Measurements from ENCODE around the gene ANAPC2. TPM values are rescaled to one million over a fixed set of nuclear protein-coding genes. Genes with fewer than 3 reads are reported as not detected.

The ANAPC2 gene
- polyA plus RNA-seq, 3 donors = 29.1 to 34.5 (median 31.9) TPM

DNA sequence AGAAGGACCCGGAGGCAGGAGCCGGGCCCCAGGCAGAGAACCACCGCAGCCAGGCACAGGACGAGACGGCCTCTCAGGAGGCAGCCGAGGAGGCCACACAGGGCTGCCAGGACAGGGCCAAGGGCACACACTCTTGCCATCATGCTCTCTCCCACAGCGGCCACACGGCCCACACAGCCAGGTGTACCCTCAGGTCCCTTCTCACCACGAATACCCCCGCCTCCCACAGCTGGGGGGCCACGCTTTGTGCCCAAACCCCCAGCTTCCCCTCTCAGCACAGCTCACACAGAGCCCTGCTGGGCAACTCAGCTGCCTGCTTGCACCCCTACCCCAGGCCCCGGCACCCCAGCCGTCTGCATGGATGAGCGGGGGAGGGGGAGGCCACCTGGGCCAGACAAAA lies 5.4 kb upstream of the ANAPC2 start:
- no peak for DNase-seq (ENCODE audit: low read depth in 3 of 3, low spot score in 2 of 3)

DNA sequence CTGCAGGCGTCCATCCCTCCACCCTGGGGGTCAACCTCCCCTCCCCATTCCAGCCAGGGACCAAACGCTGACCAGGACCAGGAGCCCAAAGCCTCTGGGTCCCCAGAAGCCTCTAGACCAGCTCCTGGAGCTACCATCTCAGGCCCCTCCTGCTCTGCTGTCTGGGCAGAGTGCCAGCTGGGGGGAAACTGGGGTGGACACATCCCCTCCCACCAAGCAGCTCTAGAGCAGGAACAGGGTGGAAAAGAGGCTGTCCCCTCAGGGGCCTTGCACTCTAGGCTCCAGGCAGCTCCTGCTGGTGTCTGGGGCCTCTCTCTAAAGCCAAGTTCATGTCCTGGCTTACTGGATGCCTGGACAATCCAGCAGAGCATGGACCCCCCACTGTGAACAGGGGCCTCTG lies 4.5 kb upstream of the ANAPC2 start:
- DNase-seq (ENCODE audit: low read depth in 3 of 3, low spot score in 2 of 3) = no peak

DNA sequence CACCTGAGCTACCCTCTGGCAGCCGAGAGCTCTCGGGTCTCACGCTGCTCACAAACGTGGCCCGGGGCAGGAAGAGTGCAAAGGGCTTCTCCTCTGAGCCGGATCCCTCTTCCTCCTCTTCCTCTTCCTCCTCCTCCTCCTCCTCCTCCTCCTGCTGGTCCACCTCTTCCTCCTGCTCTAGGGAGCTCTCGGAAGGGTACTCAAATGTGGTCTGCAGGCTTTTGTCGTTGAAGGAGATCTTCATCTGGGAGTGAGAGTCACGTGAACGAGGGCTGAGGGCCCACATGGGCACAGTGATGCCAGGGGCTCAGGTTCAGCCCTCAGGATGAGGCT lies 4.1 kb upstream of the ANAPC2 start:
- DNase-seq (ENCODE audit: low read depth in 3 of 3, low spot score in 2 of 3) = no peak

DNA sequence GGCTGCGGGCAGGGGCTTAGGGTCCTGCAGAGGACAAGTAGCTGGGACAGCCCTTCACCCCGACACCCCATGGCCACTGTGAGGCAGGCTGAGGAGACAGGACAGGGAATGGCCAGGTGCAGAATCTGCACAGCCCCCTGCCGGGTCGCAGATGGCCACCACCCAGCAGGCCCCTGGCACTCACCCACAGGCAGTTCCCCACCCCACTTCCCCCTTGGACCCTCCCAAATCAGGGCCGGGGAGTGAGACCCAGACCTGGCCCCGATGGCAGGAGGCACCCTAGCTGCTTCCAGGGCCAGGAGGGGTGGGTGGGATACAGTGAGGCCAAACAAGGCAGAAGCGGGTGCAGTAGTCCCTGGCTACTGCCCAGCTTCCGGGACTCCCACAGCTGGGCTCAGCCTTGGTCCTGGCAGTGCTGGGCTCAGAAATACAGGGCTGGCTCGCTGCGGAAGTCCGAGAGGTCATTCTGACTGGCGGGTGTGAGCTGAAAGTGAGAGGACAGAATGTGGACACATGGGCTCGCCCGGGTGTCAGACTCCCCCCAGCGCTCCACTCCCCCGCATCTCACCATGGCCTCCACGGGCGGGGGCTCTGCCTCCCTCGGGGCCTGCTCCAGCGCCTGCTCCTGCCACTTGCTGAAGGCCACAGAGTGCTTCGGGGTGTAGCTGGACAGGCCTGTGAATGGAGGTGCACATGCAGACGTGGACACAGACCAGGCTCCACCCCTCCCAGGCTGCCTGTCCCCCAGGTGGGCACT lies 3.5 kb upstream of the ANAPC2 start:
- DNase-seq (ENCODE audit: low read depth in 3 of 3, low spot score in 2 of 3) = no peak

DNA sequence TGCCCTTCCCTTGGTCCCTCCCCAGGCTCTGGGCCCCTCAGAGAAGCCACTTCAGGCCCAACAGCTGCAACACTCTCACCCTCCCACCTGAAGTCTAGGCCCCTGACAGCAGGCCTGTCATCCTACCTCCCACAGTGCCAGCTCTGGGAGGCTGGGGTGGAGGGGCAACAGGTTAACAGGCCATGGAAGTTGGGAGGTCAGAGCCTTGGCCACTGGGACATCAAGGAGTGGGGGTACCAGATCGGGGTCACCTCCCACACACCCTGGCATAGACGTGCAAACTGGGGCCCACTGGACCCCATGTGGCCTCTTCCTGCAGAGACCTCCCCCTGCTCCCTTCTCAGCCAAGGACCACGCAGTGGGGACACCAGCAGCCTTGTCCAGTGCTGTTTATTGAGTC lies 2.9 kb upstream of the ANAPC2 start:
- no peak for DNase-seq (ENCODE audit: low read depth in 3 of 3, low spot score in 2 of 3)

DNA sequence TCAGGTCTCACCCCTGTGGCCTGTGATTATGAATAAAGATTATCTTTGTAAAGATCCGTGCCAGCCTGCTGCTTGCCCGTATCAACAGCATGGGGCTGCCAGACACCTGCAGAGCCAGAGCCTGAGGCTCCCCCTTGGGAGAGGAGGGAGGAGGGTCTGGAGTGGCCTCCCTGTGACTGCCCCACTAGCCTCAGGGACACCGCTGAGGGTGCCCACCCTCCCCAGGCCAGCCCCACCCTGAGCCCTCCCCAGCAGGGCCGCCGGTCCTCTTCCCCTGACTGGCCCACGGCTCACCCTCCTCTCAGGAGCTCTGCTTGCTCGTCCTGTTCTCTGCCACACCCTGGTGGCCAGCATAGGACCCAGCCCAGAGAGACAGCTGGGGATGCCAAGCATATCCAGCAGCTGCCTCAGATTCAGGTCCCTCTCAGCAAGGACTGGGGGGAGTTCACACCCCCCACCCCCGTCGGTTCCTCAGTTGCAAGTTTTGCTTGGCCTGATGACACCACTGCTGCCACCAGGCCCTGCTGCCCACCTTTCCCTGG lies 2.0 kb upstream of the ANAPC2 start:
- no peak for DNase-seq (ENCODE audit: low read depth in 3 of 3, low spot score in 2 of 3)

DNA sequence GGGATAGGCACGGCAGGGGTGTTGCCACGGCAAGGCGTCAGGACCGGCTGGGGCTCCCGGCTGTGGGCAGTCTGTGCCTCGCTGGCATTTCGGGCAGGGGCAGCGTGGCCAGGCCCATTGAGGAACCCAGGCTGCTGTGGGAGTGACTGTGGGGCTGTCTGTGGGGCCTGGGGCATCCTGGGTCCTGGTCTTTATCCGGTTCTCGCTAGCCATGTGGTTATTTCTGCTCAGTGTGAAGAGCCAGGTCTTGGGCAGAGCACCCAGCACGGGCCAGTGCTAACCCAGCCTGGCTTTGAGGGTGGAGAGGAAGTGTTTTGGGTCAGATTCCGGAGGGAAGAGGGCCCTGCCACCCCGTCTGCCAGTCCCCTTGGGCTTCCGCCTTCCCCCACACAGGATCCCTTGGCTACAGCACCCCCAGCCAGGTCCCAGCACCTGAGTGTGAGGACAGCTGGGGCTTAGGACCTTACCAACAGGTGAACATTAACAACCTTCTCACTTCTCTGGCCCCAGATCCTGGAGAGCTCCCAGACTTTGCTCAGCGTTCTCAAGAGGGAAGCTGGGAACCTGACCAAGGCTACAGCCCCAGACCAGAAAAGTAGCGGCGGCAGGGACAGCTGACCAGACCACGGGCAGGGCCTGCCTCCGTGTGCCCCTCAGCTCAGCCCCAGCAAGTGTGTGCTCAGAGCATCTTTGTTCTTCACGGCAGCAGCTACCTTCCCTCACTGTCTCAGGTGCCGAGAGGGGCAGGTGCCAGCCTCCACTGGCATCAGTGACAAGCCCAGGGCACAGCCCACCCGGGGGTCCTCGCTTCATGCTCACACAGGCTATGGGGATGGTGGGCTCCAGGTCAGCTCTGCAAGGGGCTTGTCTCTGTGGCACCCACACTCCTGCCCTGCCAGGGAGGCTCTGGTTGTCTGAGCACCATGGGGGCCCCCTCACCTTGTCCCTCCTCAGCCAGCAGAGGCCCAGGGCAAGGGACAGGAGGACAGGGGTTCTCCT lies 1.2 kb upstream of the ANAPC2 start:
- DNase-seq (ENCODE audit: low read depth in 3 of 3, low spot score in 2 of 3) = no peak

DNA sequence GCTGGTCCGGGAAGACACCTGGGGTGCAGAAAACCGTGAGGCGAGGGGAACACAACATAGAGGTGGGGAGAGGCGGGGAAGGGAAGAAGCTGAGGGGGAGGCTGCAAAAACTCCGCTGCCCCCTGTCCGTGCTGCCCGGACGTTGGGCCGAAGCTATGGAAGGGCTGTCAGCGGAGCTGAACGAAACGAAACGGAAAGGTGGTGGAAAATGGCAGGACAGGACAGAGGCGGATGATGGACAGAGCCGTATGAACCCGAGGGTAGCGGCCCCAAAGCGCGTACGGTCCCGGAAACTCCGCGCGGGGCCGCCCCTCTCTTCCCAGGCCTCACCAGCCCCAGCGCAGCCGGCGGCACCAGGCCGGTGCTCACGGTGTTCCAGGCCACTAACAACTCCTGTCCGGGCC lies 272 bp downstream of the ANAPC2 start:
- DNase-seq (ENCODE audit: low read depth in 3 of 3, low spot score in 2 of 3) = no peak

DNA sequence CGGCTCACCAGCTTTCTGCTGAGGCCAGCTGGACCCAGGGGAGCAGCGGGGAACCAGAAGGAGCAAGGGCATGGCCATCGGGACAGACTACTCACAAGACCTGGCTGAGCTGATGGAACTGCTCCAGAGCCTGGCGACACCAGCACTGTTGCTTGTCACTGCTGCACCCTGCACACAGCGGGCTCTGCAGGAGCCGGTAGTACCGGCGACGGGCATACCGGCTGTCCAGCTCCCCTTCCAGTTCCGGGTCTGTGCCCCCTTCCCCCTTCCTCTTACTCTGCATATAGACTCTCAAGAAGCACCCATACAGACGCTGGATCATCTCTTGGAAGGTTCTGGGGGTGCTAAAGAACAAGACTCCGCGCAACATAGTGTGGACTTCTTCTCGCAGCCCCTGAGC lies 974 bp downstream of the ANAPC2 start:
- no peak for DNase-seq (ENCODE audit: low read depth in 3 of 3, low spot score in 2 of 3)

DNA sequence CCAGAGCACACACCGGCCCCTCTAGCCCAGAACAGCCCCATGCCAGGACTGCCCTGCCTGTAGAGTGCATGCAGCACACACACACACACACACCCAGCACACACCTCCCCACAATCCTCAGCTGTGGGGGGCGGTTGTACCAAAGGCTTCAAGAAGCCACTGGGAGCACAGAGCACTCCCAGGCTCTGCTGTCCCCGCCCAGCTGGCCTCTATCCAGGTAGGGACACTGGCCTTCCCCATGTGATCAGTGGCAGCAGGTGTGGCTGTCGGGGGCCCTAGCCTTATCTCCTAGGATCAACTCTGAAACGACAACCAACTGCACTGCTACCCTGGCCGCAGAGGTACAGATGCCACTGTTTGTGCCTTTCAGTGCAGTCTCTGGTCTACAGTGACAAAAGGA lies 2.0 kb downstream of the ANAPC2 start:
- DNase-seq (ENCODE audit: low read depth in 3 of 3, low spot score in 2 of 3) = no peak

DNA sequence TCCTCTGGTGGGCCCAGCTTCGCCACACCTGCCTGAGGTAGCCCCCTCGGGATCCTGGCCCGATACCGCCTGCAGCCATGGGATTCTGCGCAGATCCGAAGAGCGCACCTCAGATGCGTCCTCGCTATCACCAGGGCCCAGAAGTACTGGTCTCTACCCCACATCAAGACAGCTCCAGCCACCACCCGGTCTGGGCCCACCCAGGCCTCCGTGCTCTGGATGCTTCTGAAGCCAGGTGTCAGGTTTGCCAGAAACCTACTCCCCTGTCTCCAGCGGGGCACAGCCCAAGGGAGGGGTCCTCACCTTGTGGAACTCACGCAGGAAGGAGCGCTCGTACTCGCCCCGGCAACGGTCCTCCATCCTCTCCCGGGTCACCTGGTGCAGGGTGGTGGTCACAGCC lies 2.4 kb downstream of the ANAPC2 start:
- no peak for DNase-seq (ENCODE audit: low read depth in 3 of 3, low spot score in 2 of 3)

DNA sequence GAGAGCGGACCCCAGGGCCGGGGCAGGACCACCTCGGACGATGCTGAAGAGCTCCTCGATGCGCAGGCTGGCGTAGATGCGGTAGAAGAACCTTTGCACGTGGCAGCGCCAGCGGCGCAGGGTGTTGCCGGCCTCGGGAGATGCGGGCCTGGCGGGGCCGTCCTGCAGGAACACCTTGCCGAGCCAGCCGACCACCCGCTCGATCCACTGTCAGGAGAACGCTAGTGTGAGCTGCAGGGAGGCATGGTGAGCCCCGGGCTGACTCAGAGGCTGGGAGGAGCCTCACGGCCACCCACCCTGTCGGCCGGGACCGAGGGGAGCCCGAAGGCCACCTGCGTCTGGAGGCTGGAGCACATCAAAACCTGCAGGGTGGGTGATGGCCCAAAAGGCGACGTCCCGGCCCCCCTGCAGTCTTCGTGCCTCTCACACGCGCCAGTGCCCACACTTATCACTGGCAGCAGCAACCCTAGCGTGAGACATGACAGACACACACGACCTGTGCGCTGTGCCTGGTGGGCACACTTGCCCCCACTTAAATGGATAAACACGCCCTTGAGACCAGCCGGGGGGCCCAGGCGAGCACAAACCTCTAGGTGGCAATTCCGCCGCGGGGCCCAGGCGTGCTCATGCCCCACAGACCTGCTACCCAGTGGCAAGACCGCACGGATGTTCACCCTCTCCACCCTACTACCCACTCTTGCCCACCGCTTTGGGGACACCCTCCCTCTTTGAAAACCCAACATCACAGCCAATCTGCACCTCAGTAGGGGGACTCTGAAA lies 3.3 kb downstream of the ANAPC2 start:
- DNase-seq (ENCODE audit: low read depth in 3 of 3, low spot score in 2 of 3) = no peak

DNA sequence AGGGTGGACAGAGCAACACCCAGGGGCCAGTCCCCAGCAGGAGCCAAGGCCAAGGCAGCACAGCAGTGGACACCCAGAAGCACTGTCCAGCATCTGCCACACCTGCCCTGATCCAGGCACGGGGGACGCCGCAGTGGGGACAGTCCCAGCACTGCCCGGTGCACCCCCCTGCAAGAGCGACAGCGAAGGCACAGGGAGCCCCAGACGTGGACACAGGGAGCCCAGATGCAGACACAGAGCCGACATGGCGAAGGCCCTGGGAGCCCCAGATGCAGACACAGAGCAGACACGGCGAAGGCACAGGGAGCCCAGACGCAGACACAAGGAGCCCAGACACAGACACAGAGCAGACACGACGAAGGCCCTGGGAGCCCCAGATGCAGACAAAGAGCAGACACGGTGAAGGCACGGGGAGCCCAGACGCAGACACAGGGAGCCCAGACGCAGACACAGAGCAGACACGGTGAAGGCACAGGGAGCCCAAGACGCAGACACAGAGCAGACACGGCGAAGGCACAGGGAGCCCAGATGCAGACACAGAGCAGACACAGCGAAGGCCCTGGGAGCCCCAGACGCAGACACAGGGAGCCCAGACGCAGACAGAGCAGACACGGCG lies 4.3 kb downstream of the ANAPC2 start:
- no peak for DNase-seq (ENCODE audit: low read depth in 3 of 3, low spot score in 2 of 3)

DNA sequence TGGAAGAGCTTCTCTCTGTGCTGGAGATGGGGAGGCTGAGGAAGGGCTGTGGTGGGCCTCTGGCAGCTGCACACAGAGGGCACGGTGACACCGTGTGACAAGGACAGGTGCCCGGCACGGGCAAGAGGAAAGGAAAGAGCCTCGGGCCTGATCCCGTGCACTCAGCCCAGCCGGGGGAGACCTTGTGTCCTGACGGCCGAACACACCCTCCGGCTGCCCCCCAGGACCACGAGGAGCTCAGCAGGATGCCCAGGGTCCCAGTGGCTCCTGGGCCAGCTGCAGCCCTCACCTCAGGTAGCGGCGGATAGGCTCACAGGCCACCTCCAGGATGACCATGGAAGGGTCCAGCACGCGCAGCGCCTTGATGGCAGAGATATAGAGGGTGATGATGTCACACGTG lies 5.5 kb downstream of the ANAPC2 start:
- DNase-seq (ENCODE audit: low read depth in 3 of 3, low spot score in 2 of 3) = no peak

DNA sequence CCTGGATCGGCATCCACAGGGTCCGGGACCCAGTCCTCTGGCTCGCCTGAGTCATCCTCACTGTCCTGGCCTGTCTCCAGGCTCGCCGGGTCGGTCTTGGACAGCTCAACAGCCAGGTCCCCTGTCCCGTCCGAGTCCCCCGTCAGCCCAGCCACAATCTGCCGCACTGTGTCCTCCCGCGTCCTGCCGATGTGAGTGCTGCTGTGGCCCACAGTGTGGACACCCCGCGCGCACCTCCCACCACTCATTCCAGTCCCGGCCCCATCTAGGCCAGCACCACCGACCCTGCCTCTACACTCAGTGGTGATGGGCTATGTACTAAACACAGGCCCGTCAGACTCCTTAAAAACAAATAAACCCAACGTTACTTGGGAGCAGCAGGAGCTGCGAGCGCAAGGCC lies 6.7 kb downstream of the ANAPC2 start:
- DNase-seq (ENCODE audit: low read depth in 3 of 3, low spot score in 2 of 3) = no peak

DNA sequence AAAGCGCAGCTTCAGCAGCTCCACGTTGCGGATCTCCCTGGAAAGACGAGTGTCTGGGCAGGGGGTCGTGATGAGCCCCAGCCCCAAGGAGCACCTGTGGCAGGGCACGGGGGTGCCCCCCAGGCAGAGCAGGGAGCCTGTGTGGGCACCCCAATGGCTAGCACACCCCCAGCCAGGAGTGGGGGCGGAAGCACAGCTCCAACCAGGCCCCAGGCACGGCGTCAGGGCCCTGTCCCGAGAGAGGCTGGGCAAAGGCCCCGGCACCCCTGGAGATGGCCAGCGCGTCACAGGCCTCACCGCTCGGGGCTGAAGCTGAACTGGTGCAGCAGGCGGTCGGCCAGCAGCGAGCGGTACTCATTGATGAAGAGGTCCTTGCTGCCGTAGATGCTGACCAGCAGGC lies 7.9 kb downstream of the ANAPC2 start:
- DNase-seq (ENCODE audit: low read depth in 3 of 3, low spot score in 2 of 3) = no peak

DNA sequence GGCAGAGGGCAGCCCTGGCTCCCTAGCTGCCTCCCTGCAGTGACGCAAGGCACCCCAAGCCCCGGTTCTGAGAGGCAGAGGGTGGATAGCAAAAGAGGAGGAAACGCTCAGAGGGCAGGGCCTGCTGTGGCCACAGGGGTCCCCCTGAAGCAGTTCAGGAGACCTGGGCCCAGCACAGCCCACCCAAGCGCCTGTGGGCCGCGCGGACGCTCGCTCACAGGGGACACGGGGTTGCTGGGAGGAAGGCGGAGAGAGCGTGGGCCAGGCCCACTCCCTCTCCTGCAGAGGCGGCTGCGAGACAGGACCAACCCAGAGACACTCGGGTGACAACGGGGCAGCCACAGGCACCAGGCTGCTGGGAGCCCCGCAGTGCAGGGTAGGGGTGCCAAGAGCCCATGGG lies 8.6 kb downstream of the ANAPC2 start:
- no peak for DNase-seq (ENCODE audit: low read depth in 3 of 3, low spot score in 2 of 3)

DNA sequence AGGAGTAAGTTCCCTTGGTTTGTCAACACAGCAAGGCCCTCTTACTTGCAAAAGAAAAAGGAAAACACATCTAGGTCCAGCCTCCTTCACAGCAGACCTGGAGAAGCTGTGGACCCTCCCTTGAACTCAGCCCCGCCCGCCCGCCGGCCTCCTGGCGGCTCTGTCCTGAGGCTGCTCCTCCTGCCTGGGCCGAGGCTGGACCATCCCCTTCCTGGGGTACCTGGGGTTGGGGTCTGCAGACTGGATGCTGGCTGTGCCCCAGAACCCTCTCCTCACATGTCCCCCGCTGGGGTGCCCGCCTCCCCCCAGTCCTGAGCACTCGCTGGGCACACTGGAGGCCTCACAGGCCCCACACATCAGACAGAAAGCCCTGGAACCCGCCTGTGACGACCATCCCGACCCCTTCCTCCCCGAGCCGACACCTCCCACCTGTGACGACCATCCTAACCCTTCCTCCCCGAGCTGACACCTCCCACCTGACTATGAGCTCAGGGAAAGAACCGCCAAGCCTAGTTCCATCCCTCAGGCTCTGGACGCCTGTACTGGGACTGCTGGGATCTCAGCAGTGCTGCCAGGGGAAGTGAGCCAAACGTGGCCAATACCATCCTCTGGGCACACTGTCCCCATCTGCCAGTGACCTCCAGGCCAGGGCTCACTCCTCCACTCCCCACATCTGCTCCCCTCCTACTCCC lies 9.3 kb downstream of the ANAPC2 start:
- no peak for DNase-seq (ENCODE audit: low read depth in 3 of 3, low spot score in 2 of 3)

DNA sequence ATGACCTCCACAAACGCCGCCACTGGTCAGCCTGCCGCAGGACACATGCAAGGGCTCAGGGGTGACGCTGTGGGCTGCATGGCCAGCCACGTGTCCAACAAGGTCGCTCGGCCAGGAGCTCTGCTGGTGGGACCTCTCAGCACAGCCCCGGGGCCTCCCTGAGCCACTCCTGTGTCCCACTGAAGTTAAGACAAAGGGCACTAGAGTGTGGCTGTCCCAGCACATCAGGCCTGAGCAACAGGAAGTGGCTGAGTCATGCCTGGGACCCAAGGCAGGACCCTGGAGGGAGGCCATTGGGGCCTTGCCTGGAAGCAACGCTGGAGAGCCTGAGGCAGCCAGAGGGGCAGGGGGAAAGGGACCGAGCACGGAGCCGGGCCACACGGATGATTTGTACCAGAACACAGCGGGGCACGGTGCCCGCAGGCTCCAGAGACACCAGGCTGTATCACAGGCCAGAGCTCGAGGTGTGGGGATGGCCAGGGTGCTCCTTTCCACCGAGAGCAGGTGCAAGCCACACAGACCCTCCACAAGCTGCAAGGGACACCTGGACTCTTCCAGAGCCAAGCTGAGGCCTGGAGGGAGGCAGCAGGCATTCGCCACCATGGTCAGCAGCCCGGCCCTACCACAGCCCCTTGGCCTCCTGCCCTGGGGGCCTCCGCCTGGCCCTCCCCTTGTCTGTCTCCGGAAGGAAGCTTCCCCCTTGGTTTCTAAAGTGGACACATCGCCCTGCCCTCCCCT lies 10.0 kb downstream of the ANAPC2 start:
- DNase-seq (ENCODE audit: low read depth in 3 of 3, low spot score in 2 of 3) = no peak

Measured in right renal cortex interstitium (tissue), 3 donors.